ENCODE results near the gene BCAP31.
"Not testable (repeated sequence)": the region's sequence is repeated elsewhere in the genome, so short reads cannot be mapped to it uniquely, and the experiment has no call there.

The BCAP31 gene

GRCh38 chrX:153736871-153737441 lies 12.8 kb upstream of the BCAP31 start:
- DNase-seq (ENCODE audit: low spot score in 2 of 2) (no peak), ATAC-seq (replicated peaks; ENCODE audit: extremely low read depth, poor library complexity, severe bottlenecking) (no peak)
- Mint-ChIP-seq H3K27me3 (no peaks in the 10 kb centered on the region), H3K27ac (ENCODE audit: low read depth) (no peak overlapping the region), H3K9me3 (no peaks in the 10 kb centered on the region), H3K36me3 (ENCODE audit: insufficient read depth) (peaks cover 2% of the 10 kb centered on the region), H3K4me3 (no peak overlapping the region), H3K4me1 (peaks cover 10% of the 10 kb centered on the region)

- no peaks in the 10 kb centered on the region for H3K9me3 Mint-ChIP-seq
- ATAC-seq (replicated peaks; ENCODE audit: extremely low read depth, poor library complexity, severe bottlenecking) (no peak), DNase-seq (ENCODE audit: low spot score in 2 of 2) (no peak)
- H3K27ac Mint-ChIP-seq (ENCODE audit: low read depth), result no peak overlapping the region
- H3K27me3 Mint-ChIP-seq, result no peaks in the 10 kb centered on the region
- peaks cover 2% of the 10 kb centered on the region for H3K36me3 Mint-ChIP-seq (ENCODE audit: insufficient read depth)
- peaks cover 16% of the 10 kb centered on the region for H3K4me1 Mint-ChIP-seq
- no peak overlapping the region for H3K4me3 Mint-ChIP-seq
Observed at GRCh38 chrX:153736071-153736820, 12.1 kb upstream of the BCAP31 start.

GRCh38 chrX:153735274-153735673 lies 11.1 kb upstream of the BCAP31 start:
- Mint-ChIP-seq H3K9me3 (no peaks in the 10 kb centered on the region), H3K4me1 (peaks cover 18% of the 10 kb centered on the region), H3K27ac (ENCODE audit: low read depth) (no peak overlapping the region), H3K27me3 (no peaks in the 10 kb centered on the region), H3K4me3 (no peak overlapping the region), H3K36me3 (ENCODE audit: insufficient read depth) (peaks cover 4% of the 10 kb centered on the region)
- DNase-seq (ENCODE audit: low spot score in 2 of 2), result no peak
- peak; percentile 75 for ATAC-seq (replicated peaks; ENCODE audit: extremely low read depth, poor library complexity, severe bottlenecking)

- Mint-ChIP-seq H3K4me1 (peaks cover 18% of the 10 kb centered on the region), H3K36me3 (ENCODE audit: insufficient read depth) (peaks cover 4% of the 10 kb centered on the region)
- no peak for ATAC-seq (replicated peaks; ENCODE audit: extremely low read depth, poor library complexity, severe bottlenecking)
Observed at GRCh38 chrX:153734871-153735270, 10.7 kb upstream of the BCAP31 start.

GRCh38 chrX:153733651-153734240 lies 9.6 kb upstream of the BCAP31 start:
- peaks cover 18% of the 10 kb centered on the region for H3K4me1 Mint-ChIP-seq

More at GRCh38 chrX:153734871-153735270, 10.7 kb upstream of the BCAP31 start:
- no peak overlapping the region for H3K27ac Mint-ChIP-seq (ENCODE audit: low read depth)
- DNase-seq (ENCODE audit: low spot score in 2 of 2), result no peak
- no peaks in the 10 kb centered on the region for H3K27me3 Mint-ChIP-seq
- no peak overlapping the region for H3K4me3 Mint-ChIP-seq
- no peaks in the 10 kb centered on the region for H3K9me3 Mint-ChIP-seq

GRCh38 chrX:153732401-153732800 lies 8.2 kb upstream of the BCAP31 start:
- ATAC-seq (replicated peaks; ENCODE audit: extremely low read depth, poor library complexity, severe bottlenecking) (no peak), DNase-seq (ENCODE audit: low spot score in 2 of 2) (no peak)
- no peaks in the 10 kb centered on the region for H3K27me3 Mint-ChIP-seq
- H3K4me1 Mint-ChIP-seq, result peaks cover 18% of the 10 kb centered on the region
- no peak overlapping the region for H3K4me3 Mint-ChIP-seq
- H3K9me3 Mint-ChIP-seq, result no peaks in the 10 kb centered on the region
- no peak overlapping the region for H3K27ac Mint-ChIP-seq (ENCODE audit: low read depth)
- peaks cover 5% of the 10 kb centered on the region for H3K36me3 Mint-ChIP-seq (ENCODE audit: insufficient read depth)

More at GRCh38 chrX:153733651-153734240, 9.6 kb upstream of the BCAP31 start:
- Mint-ChIP-seq H3K36me3 (ENCODE audit: insufficient read depth) (peaks cover 4% of the 10 kb centered on the region), H3K27ac (ENCODE audit: low read depth) (no peak overlapping the region), H3K9me3 (no peaks in the 10 kb centered on the region), H3K4me3 (no peak overlapping the region), H3K27me3 (no peaks in the 10 kb centered on the region)
- no peak for ATAC-seq (replicated peaks; ENCODE audit: extremely low read depth, poor library complexity, severe bottlenecking)
- no peak for DNase-seq (ENCODE audit: low spot score in 2 of 2)

- Mint-ChIP-seq H3K36me3 (ENCODE audit: insufficient read depth) (peaks cover 6% of the 10 kb centered on the region), H3K4me1 (peaks cover 18% of the 10 kb centered on the region), H3K27ac (ENCODE audit: low read depth) (peak overlapping the region; percentile 61), H3K4me3 (no peak overlapping the region), H3K27me3 (no peaks in the 10 kb centered on the region), H3K9me3 (no peaks in the 10 kb centered on the region)
- ATAC-seq (replicated peaks; ENCODE audit: extremely low read depth, poor library complexity, severe bottlenecking) (no peak), DNase-seq (ENCODE audit: low spot score in 2 of 2) (no peak)
Observed at GRCh38 chrX:153731845-153732215, 7.6 kb upstream of the BCAP31 start.

- Mint-ChIP-seq H3K27me3 (no peaks in the 10 kb centered on the region), H3K9me3 (no peaks in the 10 kb centered on the region), H3K36me3 (ENCODE audit: insufficient read depth) (peaks cover 6% of the 10 kb centered on the region), H3K4me3 (no peak overlapping the region), H3K4me1 (peaks cover 18% of the 10 kb centered on the region), H3K27ac (ENCODE audit: low read depth) (peak overlapping the region; percentile 61)
- ATAC-seq (replicated peaks; ENCODE audit: extremely low read depth, poor library complexity, severe bottlenecking), result no peak
- no peak for DNase-seq (ENCODE audit: low spot score in 2 of 2)
Observed at GRCh38 chrX:153731117-153731844, 7.1 kb upstream of the BCAP31 start.

GRCh38 chrX:153730115-153730514 lies 5.9 kb upstream of the BCAP31 start:
- H3K27ac Mint-ChIP-seq (ENCODE audit: low read depth); H3K36me3 Mint-ChIP-seq (ENCODE audit: insufficient read depth); H3K4me3 Mint-ChIP-seq; DNase-seq (ENCODE audit: low spot score in 2 of 2); ATAC-seq (replicated peaks; ENCODE audit: extremely low read depth, poor library complexity, severe bottlenecking); H3K27me3 Mint-ChIP-seq; H3K9me3 Mint-ChIP-seq: not testable (repeated sequence)
- peaks cover 12% of the 10 kb centered on the region for H3K4me1 Mint-ChIP-seq

GRCh38 chrX:153728951-153729631 lies 4.9 kb upstream of the BCAP31 start:
- H3K27me3 Mint-ChIP-seq, result no peaks in the 10 kb centered on the region
- no peak for DNase-seq (ENCODE audit: low spot score in 2 of 2)
- no peak for ATAC-seq (replicated peaks; ENCODE audit: extremely low read depth, poor library complexity, severe bottlenecking)
- peaks cover 8% of the 10 kb centered on the region for H3K4me1 Mint-ChIP-seq
- H3K4me3 Mint-ChIP-seq, result no peak overlapping the region
- no peaks in the 10 kb centered on the region for H3K9me3 Mint-ChIP-seq
- H3K36me3 Mint-ChIP-seq (ENCODE audit: insufficient read depth), result peaks cover 9% of the 10 kb centered on the region
- H3K27ac Mint-ChIP-seq (ENCODE audit: low read depth), result no peak overlapping the region

- Mint-ChIP-seq H3K27me3 (no peaks in the 10 kb centered on the region), H3K9me3 (no peaks in the 10 kb centered on the region), H3K4me3 (no peak overlapping the region), H3K36me3 (ENCODE audit: insufficient read depth) (peaks cover 10% of the 10 kb centered on the region), H3K4me1 (peaks cover 8% of the 10 kb centered on the region), H3K27ac (ENCODE audit: low read depth) (no peak overlapping the region)
- no peak for ATAC-seq (replicated peaks; ENCODE audit: extremely low read depth, poor library complexity, severe bottlenecking)
- DNase-seq (ENCODE audit: low spot score in 2 of 2), result no peak
Observed at GRCh38 chrX:153728095-153728494, 3.9 kb upstream of the BCAP31 start.
